Breast epithelium (tissue), 4 donors: ENCODE measurements around the gene LMX1A. TPM values are rescaled to one million over a fixed set of nuclear protein-coding genes. Genes with fewer than 3 reads are reported as not detected.

Experiments used
- DNase-seq, 2 donors: peaks; one replicate each; pipeline ENCODE4 v3.0.0-alpha.2; 2019; ENCODE audit warnings: low spot score in 2 of 2
- H3K27ac ChIP-seq, 2 donors: fragments of 200-600 bp; sonication (generic) in 1 of 2; one replicate each; pipeline ENCODE4 v1.5.1; 2016 to 2019; ENCODE audit warnings: mild to moderate bottlenecking in 1 of 2
- H3K27me3 ChIP-seq, 2 donors: fragments of 200-600 bp; sonication (generic) in 1 of 2; one replicate each; pipeline versions ENCODE4 v1.5.1 to v1.6.0; 2017 to 2019; ENCODE audit warnings: control low read depth in 1 of 2, mild to moderate bottlenecking in 1 of 2
- H3K36me3 ChIP-seq: fragments of 200-600 bp; one replicate; pipeline ENCODE4 v1.5.1; 2019
- H3K4me1 ChIP-seq, 2 donors: fragments of 200-600 bp; sonication (generic); one replicate each; pipeline ENCODE4 v1.5.1; 2016 to 2019; ENCODE audit warnings: control low read depth in 1 of 2
- H3K4me3 ChIP-seq, 3 donors: fragments of 200-600 bp; sonication (generic); 1 replicate in 2 of 3; 2 replicates in 1 of 3; pipeline ENCODE4 v1.5.1; 2016 to 2019; ENCODE audit warnings: mild to moderate bottlenecking in 3 of 3, moderate library complexity in 2 of 3
- H3K9me3 ChIP-seq, 2 donors: fragments of 200-600 bp; sonication (generic) in 1 of 2; one replicate each; pipeline ENCODE4 v1.5.1; 2016 to 2019; ENCODE audit warnings: control low read depth in 1 of 2
- POLR2A ChIP-seq: fragments of 450-650 bp; IDR thresholded peaks from one replicate; pipeline ENCODE4 v1.6.1; 2016; ENCODE audit warnings: antibody characterized with exemption, mild to moderate bottlenecking, moderate library complexity
- POLR2AphosphoS5 ChIP-seq, 3 donors: sonication (generic); formaldehyde crosslinking; IDR thresholded peaks; one replicate each; pipeline ENCODE4 v1.6.1; 2017; ENCODE audit warnings: antibody characterized with exemption in 3 of 3
- intact Hi-C: fragments of 100-400 bp; cut with DNase I; formaldehyde crosslinking; loops from one replicate; pipeline ENCODE4 v1.15.1; 2023; ENCODE audit warnings: low total_unique reads
- total RNA-seq, 3 donors: library from RNA; depleted of rRNA; stranded (reverse); fragments of >200 nt; gene quantifications; one replicate each; pipeline ENCODE4 v1.1.0, GENCODE V29; 2016
- TF ChIP-seq, protein P1 (sequence below), 3 donors: fragments of 450-650 bp; IDR thresholded peaks; one replicate each; pipeline ENCODE4 v1.5.1; 2016 to 2017; ENCODE audit warnings: antibody characterized with exemption in 3 of 3, mild to moderate bottlenecking in 3 of 3, moderate library complexity in 3 of 3

LMX1A gene
- total RNA-seq, 3 donors from 2014 or later: 1.3 TPM; not detected in 2

DNA sequence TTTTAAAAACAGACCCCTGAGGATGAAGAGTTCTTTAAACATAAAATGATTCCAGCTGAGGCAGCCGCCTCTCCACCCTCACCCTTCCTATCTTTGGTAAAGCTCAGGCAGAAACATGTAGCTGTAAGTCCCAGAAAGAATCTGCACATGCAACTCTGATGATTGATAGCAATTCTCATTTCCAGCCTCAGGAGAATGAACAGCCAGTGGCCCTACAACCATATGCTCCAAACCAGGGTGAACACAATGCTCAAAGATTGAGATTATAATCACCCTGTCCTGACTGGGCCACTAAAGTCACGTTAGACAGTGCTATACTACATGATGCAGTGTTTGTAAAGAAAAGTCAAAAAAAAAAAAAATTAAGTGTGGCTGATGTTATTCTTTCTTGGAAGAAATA lies 80.2 kb downstream of the LMX1A start:
- Histone ChIP-seq H3K4me3 (no peak overlapping the region), H3K36me3 (no peaks in the 10 kb centered on the region), H3K4me1 (no peaks in the 10 kb centered on the region), H3K9me3 (no peaks in the 10 kb centered on the region), H3K27ac (no peak overlapping the region), H3K27me3 (no peaks in the 10 kb centered on the region)
- no peak for TF ChIP-seq POLR2A
- TF ChIP-seq POLR2AphosphoS5 (IDR thresholded peaks at IDR 0.05): no peak
- TF ChIP-seq, protein P1, sequence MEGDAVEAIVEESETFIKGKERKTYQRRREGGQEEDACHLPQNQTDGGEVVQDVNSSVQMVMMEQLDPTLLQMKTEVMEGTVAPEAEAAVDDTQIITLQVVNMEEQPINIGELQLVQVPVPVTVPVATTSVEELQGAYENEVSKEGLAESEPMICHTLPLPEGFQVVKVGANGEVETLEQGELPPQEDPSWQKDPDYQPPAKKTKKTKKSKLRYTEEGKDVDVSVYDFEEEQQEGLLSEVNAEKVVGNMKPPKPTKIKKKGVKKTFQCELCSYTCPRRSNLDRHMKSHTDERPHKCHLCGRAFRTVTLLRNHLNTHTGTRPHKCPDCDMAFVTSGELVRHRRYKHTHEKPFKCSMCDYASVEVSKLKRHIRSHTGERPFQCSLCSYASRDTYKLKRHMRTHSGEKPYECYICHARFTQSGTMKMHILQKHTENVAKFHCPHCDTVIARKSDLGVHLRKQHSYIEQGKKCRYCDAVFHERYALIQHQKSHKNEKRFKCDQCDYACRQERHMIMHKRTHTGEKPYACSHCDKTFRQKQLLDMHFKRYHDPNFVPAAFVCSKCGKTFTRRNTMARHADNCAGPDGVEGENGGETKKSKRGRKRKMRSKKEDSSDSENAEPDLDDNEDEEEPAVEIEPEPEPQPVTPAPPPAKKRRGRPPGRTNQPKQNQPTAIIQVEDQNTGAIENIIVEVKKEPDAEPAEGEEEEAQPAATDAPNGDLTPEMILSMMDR (IDR thresholded peaks at IDR 0.05): no peak
- no peak for DNase-seq
- intact Hi-C loops: no loop called here

DNA sequence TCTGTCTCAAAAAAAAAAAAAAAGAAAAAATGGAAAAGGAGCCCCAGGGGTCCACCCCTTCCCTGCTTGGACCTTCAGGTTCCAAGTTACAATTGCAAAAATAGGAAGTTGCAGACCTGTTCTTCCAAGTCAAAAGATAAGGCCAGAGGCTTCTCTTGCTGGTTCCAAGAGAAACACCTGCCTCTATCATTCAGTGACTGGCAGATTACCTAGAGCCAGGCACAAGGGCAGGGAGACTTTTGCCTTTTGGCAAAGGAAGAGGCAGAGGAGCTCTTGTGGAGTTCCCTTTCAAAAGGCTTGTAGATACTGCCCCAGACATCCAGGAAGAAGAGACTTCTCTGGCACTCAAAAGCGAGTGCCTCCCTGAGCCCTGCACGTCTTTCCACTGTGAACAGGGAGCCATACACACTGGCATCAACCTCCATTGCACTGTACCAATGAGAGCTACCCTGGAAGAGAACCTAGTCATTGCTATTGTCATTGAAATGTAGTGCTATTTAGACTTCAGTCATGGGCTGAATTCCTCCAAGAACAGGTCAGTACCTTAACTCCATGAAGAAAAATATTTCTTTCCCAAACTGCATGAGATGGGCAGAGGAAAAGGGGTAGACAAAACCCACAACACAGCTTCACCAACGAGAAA lies 91.2 kb downstream of the LMX1A start:
- intact Hi-C loops: no loop called here
- Histone ChIP-seq H3K36me3 (no peaks in the 10 kb centered on the region), H3K4me3 (no peak overlapping the region), H3K27me3 (no peaks in the 10 kb centered on the region), H3K9me3 (no peaks in the 10 kb centered on the region), H3K27ac (no peak overlapping the region), H3K4me1 (no peaks in the 10 kb centered on the region)
- no peak for DNase-seq
- TF ChIP-seq, protein P1 (IDR thresholded peaks at IDR 0.05): no peak
- no peak for TF ChIP-seq POLR2AphosphoS5 (IDR thresholded peaks at IDR 0.05)
- no peak for TF ChIP-seq POLR2A

DNA sequence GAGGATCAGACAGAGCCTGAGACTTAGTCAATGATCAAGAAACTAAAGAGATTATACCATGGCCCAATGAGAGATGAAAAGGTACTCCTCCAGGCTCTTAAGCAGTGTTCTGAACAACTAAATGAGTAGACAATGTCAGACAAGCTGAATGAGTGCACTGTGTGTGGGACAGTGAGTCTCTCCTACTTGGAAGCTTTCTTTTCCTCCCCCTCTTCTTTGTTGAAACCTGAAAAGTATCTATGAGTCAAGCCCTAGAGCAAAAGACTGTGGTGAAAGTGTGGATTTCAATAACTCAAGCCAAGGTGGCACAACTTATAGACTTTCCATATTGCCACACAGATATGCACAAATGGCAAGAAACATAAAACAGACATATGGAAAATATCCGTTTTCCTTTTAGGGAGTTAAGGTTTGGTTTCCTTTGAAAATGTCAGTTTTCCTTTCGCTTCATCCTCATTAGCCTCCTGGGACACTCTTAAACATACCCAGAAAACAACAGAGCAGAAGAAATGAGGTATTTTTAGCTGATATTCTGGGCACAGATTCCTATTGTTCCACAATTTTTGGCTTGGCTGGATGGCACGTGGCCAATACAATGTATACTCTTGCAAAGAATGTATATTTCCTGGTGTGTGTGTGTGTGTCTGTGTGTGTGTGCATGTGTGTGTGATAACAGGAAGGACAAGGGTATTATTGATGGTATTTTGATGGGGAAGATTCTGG lies 96.6 kb downstream of the LMX1A start:
- no peaks in the 10 kb centered on the region for H3K27me3 ChIP-seq
- DNase-seq: no peak
- intact Hi-C loops: no loop called here
- H3K4me1 ChIP-seq: no peaks in the 10 kb centered on the region
- H3K27ac ChIP-seq: no peak overlapping the region
- H3K4me3 ChIP-seq: no peak overlapping the region
- no peaks in the 10 kb centered on the region for H3K36me3 ChIP-seq
- TF ChIP-seq POLR2AphosphoS5 (IDR thresholded peaks at IDR 0.05): no peak
- no peak for TF ChIP-seq POLR2A
- TF ChIP-seq, protein P1 (IDR thresholded peaks at IDR 0.05): no peak
- H3K9me3 ChIP-seq: no peaks in the 10 kb centered on the region

DNA sequence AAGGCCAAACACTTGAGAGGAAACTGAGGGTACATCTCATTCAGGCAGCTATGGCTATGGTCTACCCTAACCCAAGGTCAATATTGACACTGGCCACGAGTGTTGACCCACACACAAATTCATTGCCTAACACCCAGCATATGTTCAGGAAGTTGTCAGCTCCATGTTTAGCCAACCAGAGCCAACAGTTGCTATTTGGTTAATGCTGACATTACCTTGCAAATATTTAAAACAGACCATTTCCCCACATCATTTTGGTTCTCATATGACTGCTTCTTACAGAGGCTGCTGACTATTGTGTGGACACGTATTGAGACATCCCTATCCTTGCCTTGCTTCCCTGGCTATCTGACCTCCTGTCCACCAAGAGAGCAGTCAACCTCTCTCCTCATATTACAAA lies 97.3 kb downstream of the LMX1A start:
- no peak overlapping the region for H3K4me3 ChIP-seq
- TF ChIP-seq POLR2A (no peak), POLR2AphosphoS5 (IDR thresholded peaks at IDR 0.05) (no peak)
- TF ChIP-seq, protein P1 (IDR thresholded peaks at IDR 0.05): no peak
- DNase-seq: no peak
- H3K36me3 ChIP-seq: no peaks in the 10 kb centered on the region
- H3K9me3 ChIP-seq: no peaks in the 10 kb centered on the region
- no peaks in the 10 kb centered on the region for H3K27me3 ChIP-seq
- intact Hi-C loops: no loop called here
- no peaks in the 10 kb centered on the region for H3K4me1 ChIP-seq
- no peak overlapping the region for H3K27ac ChIP-seq

DNA sequence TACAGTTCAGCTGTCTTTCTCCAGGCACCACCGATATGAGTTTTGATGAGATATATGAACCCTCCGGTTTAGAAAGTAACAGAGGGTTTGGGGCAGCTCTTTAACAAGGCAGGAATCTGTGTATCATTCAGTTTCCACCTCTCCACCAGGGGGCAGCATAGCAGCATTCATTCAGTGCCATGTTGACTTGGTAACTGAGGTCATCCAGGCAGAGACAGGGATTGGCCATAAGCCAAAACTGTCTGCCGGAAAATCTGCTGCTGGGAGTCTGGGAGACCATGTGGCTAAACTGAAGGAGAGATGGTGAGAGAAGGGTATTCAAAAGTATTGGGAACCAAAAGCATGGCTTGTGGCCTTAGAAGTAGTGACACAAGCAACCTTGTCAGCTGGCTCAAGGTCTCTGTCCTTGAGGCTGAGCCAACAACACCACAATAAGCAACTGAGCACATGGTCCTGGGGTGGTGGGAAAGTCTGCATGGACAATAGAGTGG lies 98.5 kb downstream of the LMX1A start:
- TF ChIP-seq POLR2AphosphoS5 (IDR thresholded peaks at IDR 0.05): no peak
- TF ChIP-seq, protein P1 (IDR thresholded peaks at IDR 0.05): peak in 2 of 3 donors; percentile 53 to 65
- Histone ChIP-seq H3K36me3 (no peaks in the 10 kb centered on the region), H3K9me3 (no peaks in the 10 kb centered on the region), H3K27ac (no peak overlapping the region), H3K27me3 (no peaks in the 10 kb centered on the region), H3K4me3 (no peak overlapping the region), H3K4me1 (no peaks in the 10 kb centered on the region)
- intact Hi-C loops: loop anchor here (1.0 kb wide), 1 partner anchor 9 kb away; no protein-coding TSS in a partner anchor
- peak; percentile 39 to 68 for DNase-seq
